ENCODE data around the gene MANBA. TPM values are rescaled to one million over a fixed set of nuclear protein-coding genes. Genes with fewer than 3 reads are reported as not detected.

Gene MANBA
- total RNA-seq, 2 experiments from 2014 or later: 13.8 to 15.2 TPM

DNA sequence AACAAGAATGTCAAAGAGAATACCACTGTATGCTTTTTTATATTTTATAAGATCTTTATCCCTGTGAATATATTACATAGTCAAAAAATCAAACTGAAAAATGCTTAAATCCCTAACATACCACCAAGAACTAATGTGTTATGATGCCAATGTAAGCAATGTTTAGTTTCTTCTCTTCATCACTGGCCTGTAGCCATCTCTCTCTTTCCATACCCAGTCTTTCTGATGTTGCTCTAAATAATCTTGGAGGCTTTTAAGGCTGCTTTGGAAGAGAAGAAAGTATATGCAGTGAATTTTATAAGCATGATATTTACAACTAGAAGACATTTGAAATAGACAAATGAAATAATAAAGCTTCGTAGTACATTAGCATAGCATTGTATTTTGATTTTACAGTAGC, 176.7 kb downstream of the MANBA start:
- DNase-seq: no peak
- Mint-ChIP-seq H3K4me1 (peaks cover 90% of the 10 kb centered on the region), H3K36me3 (ENCODE audit: low read depth) (peaks cover 81% of the 10 kb centered on the region), H3K4me3 (no peak overlapping the region), H3K27ac (no peak overlapping the region), H3K9me3 (peaks cover 3% of the 10 kb centered on the region), H3K27me3 (no peaks in the 10 kb centered on the region)
- CTCF ChIA-PET: interaction anchor here (0.8 to 1.3 kb wide), 4 partner anchors 20 to 85 kb away, joined by 3 to 4 read pairs (median 4); no protein-coding TSS in a partner anchor
- POLR2A ChIA-PET: no interaction called here

Other genes with a start within 250 kb of the MANBA start
- gene UBE2D3, start 66.6 kb upstream of the MANBA start, total RNA-seq: 100 to 1,000 TPM; 360 to 500 TPM
- gene CISD2, start 108.0 kb upstream of the MANBA start, total RNA-seq: 10 to 100 TPM; 35.1 to 40.7 TPM

Data from activated CD4-positive, alpha-beta T cell treated with anti-CD3 and anti-CD28 coated beads, Interleukin-2, amount 10 ng/mL, durations not matched to agents 7 days and 5 days (primary cell).